Gastrocnemius medialis (tissue), 4 donors: ENCODE measurements around the gene SLC12A7. TPM values are rescaled to one million over a fixed set of nuclear protein-coding genes. Genes with fewer than 3 reads are reported as not detected.
"Not testable (repeated sequence)": the region's sequence is repeated elsewhere in the genome, so short reads cannot be mapped to it uniquely, and the experiment has no call there.

Experiments
- ATAC-seq, 2 donors: fragments of 150-250 bp; one replicate each; pipeline ENCODE4 v1.9.1; 2016
- DNase-seq, 2 donors: peaks; one replicate each; pipeline ENCODE4 v3.0.0-alpha.2; 2019
- H3K27ac ChIP-seq, 4 donors: fragments of 200-600 bp; sonication (generic); 1 replicate in 1 of 4; 2 replicates in 3 of 4; pipeline ENCODE4 v1.5.1; 2016 to 2018; ENCODE audit warnings: mild to moderate bottlenecking in 2 of 4, moderate library complexity in 1 of 4
- H3K27me3 ChIP-seq, 3 donors: fragments of 200-600 bp; sonication (generic) in 2 of 3; 1 replicate in 1 of 3; 2 replicates in 2 of 3; pipeline versions ENCODE4 v1.5.1 to v1.6.0; 2016 to 2019; ENCODE audit warnings: mild to moderate bottlenecking in 1 of 3, moderate library complexity in 1 of 3
- H3K36me3 ChIP-seq, 2 donors: fragments of 200-600 bp; sonication (generic) in 1 of 2; one replicate each; pipeline ENCODE4 v1.5.1; 2017 to 2018
- H3K4me1 ChIP-seq, 2 donors: fragments of 200-600 bp; sonication (generic) in 1 of 2; one replicate each; pipeline ENCODE4 v1.5.1; 2016 to 2017; ENCODE audit warnings: mild to moderate bottlenecking in 2 of 2
- H3K4me3 ChIP-seq, 4 donors: fragments of 200-600 bp; sonication (generic) in 3 of 4; 1 replicate in 1 of 4; 2 replicates in 3 of 4; pipeline ENCODE4 v1.5.1; 2016 to 2019; ENCODE audit warnings: mild to moderate bottlenecking in 2 of 4
- H3K9me3 ChIP-seq, 3 donors: fragments of 200-600 bp; sonication (generic) in 2 of 3; 1 replicate in 1 of 3; 2 replicates in 2 of 3; pipeline ENCODE4 v1.5.1; 2016 to 2019
- CTCF ChIP-seq, 5 experiments: fragments of 450-650 bp in 3 of 5; fragments of 200-600 bp in 2 of 5; sonication (generic) in 2 of 5; IDR thresholded peaks in 4 of 5; conservative IDR thresholded peaks in 1 of 5; 1 replicate in 4 of 5; 2 replicates in 1 of 5; pipeline ENCODE4 v1.5.1; 2016 to 2019; ENCODE audit warnings: antibody characterized with exemption in 5 of 5, mild to moderate bottlenecking in 3 of 5, moderate library complexity in 3 of 5
- POLR2A ChIP-seq, 2 donors: fragments of 450-650 bp; IDR thresholded peaks; one replicate each; pipeline ENCODE4 v1.6.1; 2017; ENCODE audit warnings: antibody characterized with exemption in 2 of 2, mild to moderate bottlenecking in 2 of 2, moderate library complexity in 2 of 2
- in situ Hi-C, 4 donors: fragments of 200-750 bp; cut with MboI; loops; one replicate each; pipeline versions ENCODE4 v1.15.0 to v1.8.0; 2017; ENCODE audit warnings: low sequenced_read_pairs in 4 of 4
- intact Hi-C: fragments of 100-400 bp; cut with DNase I; formaldehyde crosslinking; loops from one replicate; pipeline ENCODE4 v1.15.1; 2023; ENCODE audit warnings: low total_unique reads
- total RNA-seq, 4 donors: library from RNA; depleted of rRNA; stranded (reverse); fragments of >200 nt; gene quantifications; one replicate each; pipeline versions ENCODE4 v1.1.0 to v1.2.3, GENCODE V29; 2016

The SLC12A7 gene
- total RNA-seq, 4 donors from 2014 or later = 1.6 to 5.3 (median 3.5) TPM

DNA sequence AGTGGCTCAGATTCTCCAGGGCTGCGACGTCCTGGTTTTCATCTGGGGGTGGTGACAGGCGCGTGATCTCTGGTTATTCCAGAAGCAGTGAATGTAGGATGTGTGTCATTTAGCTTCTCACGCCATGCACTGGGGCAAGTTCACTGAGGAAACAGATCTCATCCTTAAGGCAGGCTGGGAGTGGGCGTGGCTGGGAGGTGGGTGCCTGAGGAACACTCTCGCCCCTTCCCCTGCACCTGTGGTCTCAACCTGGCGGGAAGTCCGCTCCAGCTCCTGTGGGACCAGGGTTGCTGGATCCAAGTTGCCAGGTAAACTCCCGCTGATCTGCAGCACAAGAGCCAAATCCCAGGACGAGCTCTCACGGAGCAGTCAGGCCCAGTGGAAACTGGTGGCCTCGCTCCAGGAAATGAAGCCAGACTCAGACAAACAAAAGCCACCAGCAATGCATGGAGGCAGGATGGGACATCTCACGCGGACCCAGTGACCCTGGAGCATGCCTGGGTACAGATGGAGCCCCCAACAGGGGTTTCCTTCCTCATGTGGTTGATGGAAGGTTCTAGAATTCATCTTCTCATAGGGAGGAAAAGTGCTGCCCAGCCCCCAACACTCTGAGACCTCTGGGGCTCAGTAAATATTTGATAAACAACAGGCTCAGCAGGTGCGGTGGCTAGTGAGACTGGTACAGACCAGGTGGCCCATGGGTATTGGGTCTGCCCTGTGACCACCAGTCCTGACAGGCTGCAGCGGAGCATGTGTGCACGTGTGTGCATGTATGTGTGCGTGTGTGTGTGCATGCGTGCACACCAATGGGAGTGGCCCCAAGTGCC lies 16.3 kb upstream of the SLC12A7 start:
- no peak for DNase-seq
- TF ChIP-seq CTCF (IDR thresholded peaks at IDR 0.05 in 4 of 5, conservative IDR thresholded peaks at IDR 0.05 in 1 of 5) = no peak
- TF ChIP-seq POLR2A (IDR thresholded peaks at IDR 0.05) = no peak
- no peaks in the 10 kb centered on the region for H3K9me3 ChIP-seq
- H3K27me3 ChIP-seq = peaks cover 0 to 14% (median 0%) of the 10 kb centered on the region in 3 donors
- ATAC-seq = no peak
- intact Hi-C loops (no loop called here), in situ Hi-C loops (loop anchor here in 2 of 4 donors (25.0 kb wide), 2 partner anchors 116 to 141 kb away; partner anchors contain the start of gene NKD2 (in 1 of the 2))
- H3K27ac ChIP-seq = no peak overlapping the region
- peaks cover 0 to 16% of the 10 kb centered on the region in 2 donors for H3K4me1 ChIP-seq
- H3K36me3 ChIP-seq = no peaks in the 10 kb centered on the region
- H3K4me3 ChIP-seq = no peak overlapping the region

GRCh38 chr5:1125695-1126094 lies 13.8 kb upstream of the SLC12A7 start:
- DNase-seq, H3K9me3 ChIP-seq, H3K4me3 ChIP-seq, intact Hi-C loops, H3K36me3 ChIP-seq, ATAC-seq: not testable (repeated sequence)
- in situ Hi-C loops = loop anchor here in 2 of 4 donors (25.0 kb wide), 2 partner anchors 113 to 138 kb away; partner anchors contain the start of gene NKD2 (in 1 of the 2)
- Histone ChIP-seq H3K27me3 (peaks cover 12 to 24% (median 15%) of the 10 kb centered on the region in 3 donors), H3K4me1 (peaks cover 0 to 21% of the 10 kb centered on the region in 2 donors), H3K27ac (peak overlapping the region in 2 of 4 donors; percentile 36 to 57)

DNA sequence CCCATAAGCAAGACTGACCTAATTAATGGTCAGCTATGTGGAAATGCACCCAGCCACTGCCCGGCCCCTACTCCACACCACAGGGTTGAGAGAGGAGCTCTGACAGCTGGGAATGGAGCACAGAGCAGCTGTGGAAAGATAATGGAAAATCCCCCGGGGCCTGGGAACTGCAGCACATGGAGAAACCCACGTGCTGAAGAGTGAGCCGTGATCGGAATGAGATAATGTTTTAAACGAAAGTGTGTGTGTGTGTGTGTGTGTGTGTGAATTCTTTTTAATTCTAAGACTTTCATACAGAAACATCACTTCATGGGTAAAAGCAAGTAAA lies 13.1 kb upstream of the SLC12A7 start:
- Histone ChIP-seq H3K36me3 (no peaks in the 10 kb centered on the region), H3K4me1 (peaks cover 0 to 21% of the 10 kb centered on the region in 2 donors), H3K27ac (peak overlapping the region; percentile 22 to 59 (median 55)), H3K9me3 (no peaks in the 10 kb centered on the region), H3K27me3 (peaks cover 19 to 28% (median 21%) of the 10 kb centered on the region in 3 donors), H3K4me3 (no peak overlapping the region)
- ATAC-seq = peak; percentile 68 to 80
- DNase-seq = peak; percentile 48 to 63
- intact Hi-C loops (no loop called here), in situ Hi-C loops (loop anchor here in 2 of 4 donors (25.0 kb wide), 2 partner anchors 113 to 138 kb away; partner anchors contain the start of gene NKD2 (in 1 of the 2))
- no peak for TF ChIP-seq CTCF (IDR thresholded peaks at IDR 0.05 in 4 of 5, conservative IDR thresholded peaks at IDR 0.05 in 1 of 5)
- TF ChIP-seq POLR2A (IDR thresholded peaks at IDR 0.05) = no peak

DNA sequence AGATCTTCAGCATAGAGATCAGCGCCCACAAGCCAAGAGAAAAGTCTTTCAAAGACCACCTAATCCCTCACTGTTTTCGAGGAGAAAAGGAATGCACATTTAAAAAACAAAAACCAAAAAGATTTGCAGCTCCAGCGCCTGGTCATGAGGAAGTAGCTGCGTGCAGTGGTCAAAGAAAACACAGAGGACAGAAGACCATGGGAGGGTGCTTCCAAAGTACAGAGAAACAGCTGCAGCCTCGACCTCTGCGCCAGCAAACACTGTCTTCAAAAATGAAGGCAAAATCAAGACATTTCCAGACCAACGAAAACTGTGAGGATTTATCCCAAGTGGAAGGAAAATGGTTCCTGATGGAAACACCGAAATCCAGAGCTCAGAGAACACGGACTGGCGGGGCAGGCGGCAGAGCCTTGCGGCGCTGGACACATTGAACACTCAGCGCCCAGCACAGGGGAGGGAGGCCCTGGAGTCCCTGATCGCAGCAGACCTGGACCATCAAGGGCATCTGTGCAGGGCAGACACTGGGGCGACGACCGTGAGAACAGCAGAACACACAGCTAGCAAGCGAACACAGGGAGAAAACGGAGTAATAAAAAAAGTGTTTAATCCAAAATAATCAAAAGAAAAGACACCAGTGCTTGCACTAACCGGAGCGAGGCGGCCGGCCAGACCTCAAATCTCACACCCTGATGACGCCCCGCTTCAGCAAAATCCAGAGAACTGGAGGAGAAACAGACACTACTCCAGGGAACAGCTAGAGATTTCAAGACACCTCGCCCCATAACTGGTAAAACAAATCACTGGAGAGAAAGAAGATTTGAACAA lies 12.6 kb upstream of the SLC12A7 start:
- peaks cover 4 to 22% of the 10 kb centered on the region in 2 donors for H3K4me1 ChIP-seq
- peak overlapping the region; percentile 22 to 59 (median 55) for H3K27ac ChIP-seq
- no peak for TF ChIP-seq CTCF (IDR thresholded peaks at IDR 0.05 in 4 of 5, conservative IDR thresholded peaks at IDR 0.05 in 1 of 5)
- no peak for TF ChIP-seq POLR2A (IDR thresholded peaks at IDR 0.05)
- peaks cover 22 to 28% (median 25%) of the 10 kb centered on the region in 3 donors for H3K27me3 ChIP-seq
- no peaks in the 10 kb centered on the region for H3K9me3 ChIP-seq
- intact Hi-C loops (no loop called here), in situ Hi-C loops (loop anchor here in 2 of 4 donors (25.0 kb wide), 2 partner anchors 112 to 137 kb away; partner anchors contain the start of gene NKD2 (in 1 of the 2))
- no peak for DNase-seq
- no peaks in the 10 kb centered on the region for H3K36me3 ChIP-seq
- H3K4me3 ChIP-seq = peak overlapping the region in 1 of 4 donors; percentile 2
- peak in 1 of 2 donors; percentile 20 for ATAC-seq
